Heart left ventricle (tissue), 16 donors: Measurements from ENCODE around the gene ZDHHC24. TPM values are rescaled to one million over a fixed set of nuclear protein-coding genes. Genes with fewer than 3 reads are reported as not detected.

Source experiments
- ATAC-seq, 4 donors: fragments of 200-7000 bp; cut with Tn5 transposase; one replicate each; pipeline ENCODE4 v1.9.1; 2020 to 2022; ENCODE audit warnings: moderate library complexity in 4 of 4, mild to moderate bottlenecking in 3 of 4, moderate number of reproducible peaks in 1 of 4
- DNase-seq, 5 donors: peaks; one replicate each; pipeline ENCODE4 v3.0.0-alpha.2; 2020
- H3K27ac ChIP-seq, 12 donors: fragments of 200-600 bp; sonication (generic) in 4 of 12; one replicate each; pipeline versions ENCODE4 v1.5.0 to v1.8.0; 2016 to 2022; ENCODE audit warnings: mild to moderate bottlenecking in 2 of 12
- H3K27me3 ChIP-seq, 9 donors: fragments of 200-600 bp; sonication (generic) in 2 of 9; one replicate each; pipeline versions ENCODE4 v1.5.1 to v1.8.0; 2016 to 2022; ENCODE audit warnings: mild to moderate bottlenecking in 3 of 9
- H3K36me3 ChIP-seq, 9 donors: fragments of 200-600 bp; sonication (generic) in 2 of 9; one replicate each; pipeline versions ENCODE4 v1.5.0 to v1.8.0; 2018 to 2022; ENCODE audit warnings: mild to moderate bottlenecking in 2 of 9
- H3K4me1 ChIP-seq, 12 donors: fragments of 200-600 bp; sonication (generic) in 4 of 12; one replicate each; pipeline versions ENCODE4 v1.5.0 to v1.8.0; 2016 to 2022; ENCODE audit warnings: mild to moderate bottlenecking in 3 of 12
- H3K4me3 ChIP-seq, 12 donors: fragments of 200-600 bp; sonication (generic) in 4 of 12; one replicate each; pipeline versions ENCODE4 v1.5.0 to v1.8.0; 2017 to 2022; ENCODE audit warnings: mild to moderate bottlenecking in 9 of 12, moderate library complexity in 4 of 12
- H3K9me3 ChIP-seq, 12 donors: fragments of 200-600 bp; sonication (generic) in 4 of 12; one replicate each; pipeline versions ENCODE4 v1.5.0 to v1.8.0; 2016 to 2022; ENCODE audit warnings: mild to moderate bottlenecking in 1 of 12
- CTCF ChIP-seq, 12 donors: fragments of 200-600 bp; sonication (generic) in 4 of 12; IDR thresholded peaks; one replicate each; pipeline versions ENCODE4 v1.5.0 to v1.8.0; 2018 to 2022; ENCODE audit warnings: antibody characterized with exemption in 12 of 12, mild to moderate bottlenecking in 5 of 12
- POLR2A ChIP-seq, 2 donors: fragments of 450-650 bp; IDR thresholded peaks; one replicate each; pipeline ENCODE4 v1.6.1; 2017; ENCODE audit warnings: antibody characterized with exemption in 2 of 2, mild to moderate bottlenecking in 2 of 2, moderate library complexity in 2 of 2
- WGBS, 4 donors: extraction: QIAGEN DNeasy Blood & Tissue Kit in 2 of 4; methylation state at CpG; one replicate each; pipeline versions ENCODE4 v1.1.5 to v1.1.7; 2013 to 2018; 5-methylcytosine and 5-hydroxymethylcytosine counted together
- intact Hi-C, 10 donors: fragments of 100-400 bp; cut with DNase I; formaldehyde crosslinking; loops; one replicate each; pipeline versions ENCODE4 v1.11.1 to v1.14.2; 2022
- polyA plus RNA-seq, 2 donors: library from polyadenylated mRNA; stranded (reverse); fragments of 200-250 nt; gene quantifications; one replicate each; pipeline ENCODE4 v1.2.3, GENCODE V29; 2013
- total RNA-seq, 9 donors: library from RNA; depleted of rRNA in 2 of 9; stranded (reverse); fragments of >200 nt in 2 of 9; fragmentation: NEBNext Ultra II Directional in 3 of 9; extraction: Animal tissue kit (Norgen Biotek cat#: 25700) in 3 of 9; gene quantifications; one replicate each; pipeline versions ENCODE4 v1.1.0 to v1.2.4, GENCODE V29; 2016 to 2023
- donor health status: ischemic (EF 13 %, LVEDD 7.1; RV severe dilation, severe dysfunction).
- donor health status: healthy with polysubstance abuse.
- donor health status: DM: no; HTN: yes; CAD: no.
- donor health status: DM: no; HTN: no; CAD: no.
- donor health status: ischemic (EF 25% LVEDD 6.9; RV normal size, moderate dysfunction).
- donor health status: ischemic (EF 25% LVEDD 5.7; RV mildly dilated, moderate dysfunction).
- donor health status: healthy.
- donor health status: DM: yes; HTN: yes; CAD: no.
- donor health status: ischemic (EF 35%, LVEDD 5.7; RV mildly dilated, moderate dysfunction).
- donor health status: nonischemic (EF 11% LVEDD 7.7; RV severe dilation, severe dysfunction).
- donor health status: DM: yes; HTN: yes; CAD: no.
- donor health status: PGD.
- donor health status: ischemic (EF 29% LVEDD 5.4; RV normal size, mild dysfunction).
- donor health status: nonischemic (EF 23%, LVEDD 6.1; RV moderate dilation, normal function).

ZDHHC24 gene
- total and polyA plus RNA-seq, 11 donors = 5.1 to 13.2 (median 6.7) TPM

- DNase-seq = no peak
- peaks cover 0 to 8% (median 6%) of the 10 kb centered on the region in 12 donors for H3K4me1 ChIP-seq
- no peak for TF ChIP-seq CTCF (IDR thresholded peaks at IDR 0.05)
- no peak for TF ChIP-seq POLR2A (IDR thresholded peaks at IDR 0.05)
- intact Hi-C loops = loop anchor here in 1 of 10 donors (10.0 kb wide), 1 partner anchor 273 kb away; no protein-coding TSS in a partner anchor
- ATAC-seq = no peak
- H3K9me3 ChIP-seq = no peaks in the 10 kb centered on the region
- 79 to 86% (median 80%) methylated on average over 13 to 14 of the region's 14 CpGs for WGBS, 4 donors
- H3K27ac ChIP-seq = no peak overlapping the region
- no peak overlapping the region for H3K4me3 ChIP-seq
- peaks cover 0 to 19% (median under 1%) of the 10 kb centered on the region in 9 donors for H3K27me3 ChIP-seq
- peaks cover 0 to 13% (median 0%) of the 10 kb centered on the region in 9 donors for H3K36me3 ChIP-seq
These were observed 15.5 kb upstream of the ZDHHC24 start for GRCh38 chr11:66561178-66561974.

GRCh38 chr11:66559866-66560676 lies 14.2 kb upstream of the ZDHHC24 start:
- WGBS, 4 donors = 75 to 85% (median 80%) methylated on average over 19 to 27 of the region's 27 CpGs

GRCh38 chr11:66559142-66559865 lies 13.5 kb upstream of the ZDHHC24 start:
- Histone ChIP-seq H3K27me3 (peaks cover 0 to 19% (median 3%) of the 10 kb centered on the region in 9 donors), H3K36me3 (peaks cover 0 to 3% (median 0%) of the 10 kb centered on the region in 9 donors), H3K4me1 (peaks cover 0 to 8% (median 6%) of the 10 kb centered on the region in 12 donors), H3K9me3 (no peaks in the 10 kb centered on the region), H3K4me3 (peak overlapping the region in 4 of 12 donors; percentile 7 to 21 (median 12)), H3K27ac (no peak overlapping the region)
- TF ChIP-seq POLR2A (IDR thresholded peaks at IDR 0.05) (no peak), CTCF (IDR thresholded peaks at IDR 0.05) (no peak)
- DNase-seq (peak in 1 of 5 donors; percentile 54), ATAC-seq (peak in 2 of 4 donors; percentile 38 to 48)
- 10 to 18% (median 14%) methylated on average over 17 to 50 of the region's 50 CpGs for WGBS, 4 donors
- intact Hi-C loops = no loop called here

More at GRCh38 chr11:66559866-66560676, 14.2 kb upstream of the ZDHHC24 start:
- H3K36me3 ChIP-seq = peaks cover 0 to 3% (median 0%) of the 10 kb centered on the region in 9 donors
- no peaks in the 10 kb centered on the region for H3K9me3 ChIP-seq
- ATAC-seq (no peak), DNase-seq (no peak)
- H3K27me3 ChIP-seq = peaks cover 0 to 19% (median 3%) of the 10 kb centered on the region in 9 donors
- intact Hi-C loops = loop anchor here in 1 of 10 donors (10.0 kb wide), 1 partner anchor 275 kb away; no protein-coding TSS in a partner anchor
- peaks cover 0 to 8% (median 6%) of the 10 kb centered on the region in 12 donors for H3K4me1 ChIP-seq
- H3K27ac ChIP-seq = no peak overlapping the region
- no peak overlapping the region for H3K4me3 ChIP-seq
- TF ChIP-seq CTCF (IDR thresholded peaks at IDR 0.05) (no peak), POLR2A (IDR thresholded peaks at IDR 0.05) (no peak)
